GM12878 (cell line): ENCODE measurements around the gene PHLDA3. TPM values are rescaled to one million over a fixed set of nuclear protein-coding genes. Genes with fewer than 3 reads are reported as not detected.

Source experiments
- ATAC-seq: fragments of 200-7000 bp; cut with Tn5 transposase; 3 replicates; pipeline ENCODE4 v1.9.1; 2020; ENCODE audit warnings: mild to moderate bottlenecking, moderate library complexity
- BruUV-seq: library from RNA; stranded (reverse); fragments of 400-500 nt; replicated peaks from 2 replicates; lab custom pipeline; 2021; lab: Mats Ljungman, UMichigan
- CTCF ChIA-PET: fragments of 300-600 bp; sonication (Branson Sonifier 250); formaldehyde crosslinking; extraction: SDS; loops from one replicate; lab custom pipeline; 2021; ENCODE audit warnings: inconsistent platforms; lab: Yijun Ruan, JAX
- POLR2A ChIA-PET: fragments of 350-600 bp; formaldehyde crosslinking; extraction: SDS; loops from one replicate; lab custom pipeline; 2021; ENCODE audit warnings: inconsistent platforms; lab: Charles Lee
- RAD21 ChIA-PET: fragments of 300-600 bp; sonication (Branson Sonifier 250); formaldehyde crosslinking; loops from one replicate; lab custom pipeline; 2023; ENCODE audit warnings: antibody characterized with exemption; ENCODE audit not compliant: unreplicated experiment; lab: Charles Lee
- SMC1A ChIA-PET: fragments of 300-600 bp; sonication (Branson Sonifier 250); formaldehyde crosslinking; loops from one replicate; lab custom pipeline; 2023; ENCODE audit not compliant: unreplicated experiment, uncharacterized antibody; lab: Charles Lee
- DNase-seq: peaks from one replicate; pipeline ENCODE4 v3.0.0-alpha.2; 2011; ENCODE audit warnings: low read depth, low spot score
- FAIRE-seq: peaks from 3 replicates; lab custom pipeline; 2011; peaks lifted over from hg19 to GRCh38; lab: Jason Lieb, UNC
- H2AFZ ChIP-seq: 2 replicates; pipeline ENCODE4 v1.6.0; 2011; ENCODE audit warnings: low read depth, low read length, control low read depth; ENCODE audit not compliant: control insufficient read depth
- H3K27ac ChIP-seq: 2 replicates; pipeline ENCODE4 v1.5.1; 2011; ENCODE audit warnings: control low read depth; ENCODE audit not compliant: control insufficient read depth, insufficient read depth
- H3K27me3 ChIP-seq, 2 experiments: replicated peaks in 1 of 2; 2 replicates each; pipeline versions ENCODE4 v1.6.0 to v1.6.1; 2011; ENCODE audit warnings: low read length in 1 of 2; ENCODE audit not compliant: control insufficient read depth in 2 of 2, insufficient read depth in 2 of 2
- H3K36me3 ChIP-seq, 2 experiments: 2 replicates each; pipeline ENCODE4 v1.5.1; 2011; ENCODE audit warnings: low read length in 1 of 2; ENCODE audit not compliant: control insufficient read depth in 2 of 2, insufficient read depth in 2 of 2
- H3K4me1 ChIP-seq: 2 replicates; pipeline ENCODE4 v1.6.1; 2011; ENCODE audit warnings: mild to moderate bottlenecking, low read length, moderate library complexity, mixed read lengths; ENCODE audit not compliant: control insufficient read depth, insufficient read depth
- H3K4me2 ChIP-seq: 2 replicates; pipeline ENCODE4 v1.6.0; 2011; ENCODE audit warnings: control low read depth; ENCODE audit not compliant: control insufficient read depth, insufficient read depth
- H3K4me3 ChIP-seq: fragments of 200-600 bp; sonication (generic); 2 replicates; pipeline ENCODE4 v1.5.1; 2016
- H3K79me2 ChIP-seq: 2 replicates; pipeline ENCODE4 v1.6.0; 2011; ENCODE audit warnings: low read length; ENCODE audit not compliant: control insufficient read depth, insufficient read depth
- H3K9ac ChIP-seq: 2 replicates; pipeline ENCODE4 v1.8.0; 2011; ENCODE audit warnings: low read length, control low read depth, mixed read lengths; ENCODE audit not compliant: control insufficient read depth, insufficient read depth
- H3K9me3 ChIP-seq: replicated peaks from 3 replicates; pipeline ENCODE4 v1.5.1; 2011; ENCODE audit warnings: mild to moderate bottlenecking, low read length; ENCODE audit not compliant: control insufficient read depth, insufficient read depth
- H4K20me1 ChIP-seq: 2 replicates; pipeline ENCODE4 v1.6.0; 2011; ENCODE audit not compliant: control insufficient read depth, insufficient read depth
- CHD4 ChIP-seq: fragments of 200-600 bp; sonication (generic); IDR thresholded peaks from 2 replicates; pipeline ENCODE4 v1.6.1; 2016; ENCODE audit warnings: mild to moderate bottlenecking
- PBX3 ChIP-seq: IDR thresholded peaks from 2 replicates; pipeline ENCODE4 v1.6.1; 2011; ENCODE audit warnings: mild to moderate bottlenecking, low read depth, low read length, moderate library complexity; ENCODE audit not compliant: insufficient replicate concordance
- PKNOX1 ChIP-seq: fragments of 450-650 bp; IDR thresholded peaks from 2 replicates; pipeline ENCODE4 v1.6.1; 2016; ENCODE audit warnings: mild to moderate bottlenecking
- RAD21 ChIP-seq: IDR thresholded peaks from 2 replicates; pipeline ENCODE4 v1.6.1; 2011; ENCODE audit warnings: mild to moderate bottlenecking, low read depth, low read length, moderate library complexity; ENCODE audit not compliant: insufficient read depth
- SMC3 ChIP-seq: IDR thresholded peaks from 2 replicates; pipeline ENCODE4 v1.6.1; 2011; ENCODE audit warnings: low read length, improper control_type of control experiment, borderline replicate concordance
- SP1 ChIP-seq: IDR thresholded peaks from one replicate; pipeline ENCODE4 v1.6.1; 2011; ENCODE audit warnings: low read depth, low read length
- ZNF207 ChIP-seq: fragments of 450-650 bp; IDR thresholded peaks from 2 replicates; pipeline ENCODE4 v1.6.1; 2014; ENCODE audit warnings: antibody characterized with exemption, mild to moderate bottlenecking, borderline replicate concordance
- ZSCAN29 ChIP-seq: fragments of 450-650 bp; IDR thresholded peaks from 2 replicates; pipeline ENCODE4 v1.6.1; 2017; ENCODE audit warnings: mild to moderate bottlenecking, moderate library complexity
- WGBS: methylation state at CpG from one replicate; pipeline ENCODE4 v1.1.6; 2016; ENCODE audit warnings: low lambda C conversion rate; ENCODE audit not compliant: insufficient replicate concordance, insufficient coverage; ENCODE audit errors: missing lambda C conversion rate; 5-methylcytosine and 5-hydroxymethylcytosine counted together
- in situ Hi-C: fragments of 300-500 bp; cut with MboI; formaldehyde crosslinking; loops from 9 replicates; pipeline ENCODE4 v1.14.3; 2018; ENCODE audit warnings: mixed read lengths
- intact Hi-C: fragments of 100-400 bp; cut with micrococcal nuclease; formaldehyde crosslinking; loops from one replicate; pipeline ENCODE4 v1.14.2; 2022; ENCODE audit not compliant: unreplicated experiment
- polyA plus RNA-seq, 11 experiments: library from polyadenylated mRNA; depleted of rRNA in 4 of 11; unstranded in 6 of 11; stranded (reverse) in 5 of 11; fragments of >200 nt; fragmentation: Nextera tagmentation in 4 of 11; fragmentation: Illumina TruSeq in 1 of 11; extraction: Ambion mirVana in 4 of 11; extraction: Trizol in 1 of 11; gene quantifications; 1 replicate in 1 of 11; 2 replicates in 10 of 11; pipeline versions ENCODE4 v1.2.1 to v1.2.3, GENCODE V29; 2011 to 2016; ENCODE audit warnings: inconsistent platforms in 2 of 11, missing spikeins in 2 of 11, low read depth in 1 of 11
- total RNA-seq, 4 experiments: library from RNA; depleted of rRNA in 3 of 4; stranded (reverse); fragments of >200 nt in 3 of 4; fragmentation: Illumina TruSeq in 1 of 4; extraction: Trizol in 1 of 4; gene quantifications; 2 replicates each; pipeline versions ENCODE4 v1.2.1 to v1.2.3, GENCODE V29; 2013 to 2021

Gene PHLDA3
- total and polyA plus RNA-seq, 10 of the 15 experiments (the other 5 are each of a cell fraction or from before 2014, with no cell fraction given) = 0.60 to 57.4 (median 21.8) TPM

GRCh38 chr1:201515062-201515750 lies 46.2 kb upstream of the PHLDA3 start (continued):
- TF ChIP-seq CHD4 = no peak
- no peak for TF ChIP-seq RAD21
- TF ChIP-seq ZSCAN29 = no peak
- no peak for TF ChIP-seq SMC3

GRCh38 chr1:201514466-201514865 lies 45.5 kb upstream of the PHLDA3 start:
- H3K9ac ChIP-seq = no peak overlapping the region
- 77% methylated on average over 2 of the region's 2 CpGs for WGBS
- no peak for DNase-seq
- CTCF ChIA-PET = interaction anchor here (1.2 to 11.2 kb wide), 10 partner anchors 9 to 190 kb away, joined by 3 to 814 read pairs (median 48); no protein-coding TSS in a partner anchor
- no peak overlapping the region for H3K4me2 ChIP-seq
- no peaks in the 10 kb centered on the region for H3K79me2 ChIP-seq
- no peak for FAIRE-seq
- peaks cover 3% of the 10 kb centered on the region; the same call in 1 of the 2 replicates for H4K20me1 ChIP-seq
- in situ Hi-C loops = loop anchor here (5.0 kb wide), 1 partner anchor 67 kb away; no protein-coding TSS in a partner anchor
- POLR2A ChIA-PET = interaction anchor here (0.5 to 5.0 kb wide), 2 partner anchors 67 to 671 kb away, joined by 3 to 32 read pairs; no protein-coding TSS in a partner anchor
- intact Hi-C loops = loop anchor here (10.0 kb wide), 1 partner anchor 260 kb away; no protein-coding TSS in a partner anchor
- H3K9me3 ChIP-seq = no peaks in the 10 kb centered on the region
- no peaks in the 10 kb centered on the region for H3K27me3 ChIP-seq
- TF ChIP-seq PBX3 (no peak), SP1 (no peak), PKNOX1 (no peak), ZNF207 (no peak)
- H2AFZ ChIP-seq = no peak overlapping the region
- no peak overlapping the region for H3K4me3 ChIP-seq
- ATAC-seq = no peak
- RAD21 ChIA-PET = interaction anchor here (0.7 to 15.3 kb wide), 7 partner anchors 11 to 279 kb away, joined by 3 to 505 read pairs (median 22); no protein-coding TSS in a partner anchor
- H3K27ac ChIP-seq = no peak overlapping the region
- SMC1A ChIA-PET = interaction anchor here (3.4 to 18.7 kb wide), 5 partner anchors 14 to 79 kb away, joined by 21 to 514 read pairs (median 56); no protein-coding TSS in a partner anchor
- H3K36me3 ChIP-seq = no peaks in the 10 kb centered on the region
- H3K4me1 ChIP-seq = peaks cover 33% of the 10 kb centered on the region
- no TSS peak for BruUV-seq
